H1 (cell line): ENCODE measurements around the gene NOC2L. TPM values are rescaled to one million over a fixed set of nuclear protein-coding genes. Genes with fewer than 3 reads are reported as not detected.

Source experiments
- CTCF ChIA-PET: fragments of 300-600 bp; sonication (Branson Sonifier 250); formaldehyde crosslinking; loops from one replicate; lab custom pipeline; 2021; ENCODE audit not compliant: partially characterized antibody; lab: Charles Lee
- POLR2A ChIA-PET: fragments of 300-600 bp; sonication (Branson Sonifier 250); formaldehyde crosslinking; loops from one replicate; lab custom pipeline; 2021; ENCODE audit warnings: inconsistent platforms; ENCODE audit not compliant: partially characterized antibody; lab: Charles Lee
- DNase-seq, 2 experiments: peaks; one replicate each; pipeline versions ENCODE4 v3.0.0 to v3.0.0-alpha.2; 2010 to 2022; ENCODE audit warnings: low spot score in 2 of 2, low read depth in 1 of 2, mixed read lengths in 1 of 2
- FAIRE-seq: peaks from 2 replicates; lab custom pipeline; 2011; peaks lifted over from hg19 to GRCh38; lab: Jason Lieb, UNC
- H2AFZ ChIP-seq: 2 replicates; pipeline ENCODE4 v1.8.1; 2012; ENCODE audit warnings: low read length, inconsistent platforms
- H2AK5ac ChIP-seq: 2 replicates; pipeline ENCODE4 v1.6.1; 2013; ENCODE audit warnings: low read depth, low read length
- H2BK120ac ChIP-seq: replicated peaks from 2 replicates; pipeline ENCODE3; 2013; ENCODE audit warnings: low read depth, low read length, inconsistent platforms
- H2BK12ac ChIP-seq: 2 replicates; pipeline ENCODE4 v1.6.1; 2013; ENCODE audit warnings: low read depth, low read length
- H2BK15ac ChIP-seq: 2 replicates; pipeline ENCODE4 v1.6.1; 2013; ENCODE audit warnings: low read length
- H2BK20ac ChIP-seq: 2 replicates; pipeline ENCODE4 v1.6.1; 2013; ENCODE audit warnings: low read length
- H2BK5ac ChIP-seq: 2 replicates; pipeline ENCODE4 v1.6.1; 2013; ENCODE audit warnings: low read depth, low read length
- H3K14ac ChIP-seq: 2 replicates; pipeline ENCODE4 v1.6.1; 2013; ENCODE audit warnings: inconsistent platforms; ENCODE audit not compliant: insufficient read length
- H3K18ac ChIP-seq: 2 replicates; pipeline ENCODE4 v1.6.1; 2013; ENCODE audit warnings: low read length; ENCODE audit errors: extremely low read depth
- H3K23ac ChIP-seq: 2 replicates; pipeline ENCODE4 v1.6.1; 2013; ENCODE audit warnings: inconsistent platforms; ENCODE audit not compliant: insufficient read length
- H3K23me2 ChIP-seq: 2 replicates; pipeline ENCODE4 v1.6.1; 2013; ENCODE audit warnings: low read depth, low read length
- H3K27ac ChIP-seq: 2 replicates; pipeline ENCODE4 v1.6.1; 2011; ENCODE audit warnings: low read depth, low read length, inconsistent platforms
- H3K27me3 ChIP-seq, 4 experiments: replicated peaks in 1 of 4; 1 replicate in 1 of 4; 2 replicates in 3 of 4; pipeline versions ENCODE4 v1.6.1 to v1.8.1; 2011 to 2013; ENCODE audit warnings: low read length in 3 of 4, mild to moderate bottlenecking in 3 of 4, inconsistent platforms in 2 of 4, mixed read lengths in 2 of 4, moderate library complexity in 1 of 4; ENCODE audit not compliant: control insufficient read depth in 3 of 4, insufficient read depth in 3 of 4; ENCODE audit errors: extremely low read depth in 1 of 4
- H3K36me3 ChIP-seq, 4 experiments: 2 replicates each; pipeline versions ENCODE4 v1.6.1 to v1.8.1; 2011 to 2013; ENCODE audit warnings: mild to moderate bottlenecking in 4 of 4, low read length in 3 of 4, moderate library complexity in 2 of 4, control low read depth in 1 of 4, inconsistent platforms in 1 of 4; ENCODE audit not compliant: insufficient read depth in 4 of 4, control insufficient read depth in 2 of 4
- H3K4ac ChIP-seq: replicated peaks from 2 replicates; pipeline ENCODE3; 2013; ENCODE audit warnings: low read length, low read depth, mixed read lengths, inconsistent platforms; ENCODE audit not compliant: insufficient read length
- H3K4me1 ChIP-seq, 4 experiments: replicated peaks in 1 of 4; 1 replicate in 1 of 4; 2 replicates in 3 of 4; pipeline versions ENCODE4 v1.6.1 to v1.8.1; 2011 to 2013; ENCODE audit warnings: low read length in 3 of 4, inconsistent platforms in 2 of 4, mixed read lengths in 1 of 4; ENCODE audit not compliant: insufficient read depth in 4 of 4, control insufficient read depth in 3 of 4
- H3K4me2 ChIP-seq, 2 experiments: 2 replicates each; pipeline versions ENCODE4 v1.6.1 to v1.8.1; 2011 to 2013; ENCODE audit warnings: low read depth in 2 of 2, low read length in 2 of 2, control low read depth in 1 of 2, inconsistent platforms in 1 of 2, mild to moderate bottlenecking in 1 of 2; ENCODE audit not compliant: insufficient read depth in 1 of 2
- H3K4me3 ChIP-seq, 4 experiments: fragments of 200-600, 300-600 bp in 1 of 4; sonication (generic), shearing (Covaris generic), sonication (Bioruptor Twin) in 1 of 4; 2 replicates each; pipeline versions ENCODE4 v1.5.1 to v1.8.1; 2011 to 2016; ENCODE audit warnings: low read length in 4 of 4, low read depth in 3 of 4, control low read depth in 2 of 4, inconsistent platforms in 2 of 4, mild to moderate bottlenecking in 2 of 4, mixed read lengths in 1 of 4, moderate library complexity in 1 of 4; ENCODE audit not compliant: insufficient read depth in 2 of 4; ENCODE audit errors: extremely low read depth in 1 of 4
- H3K56ac ChIP-seq: replicated peaks from 2 replicates; pipeline ENCODE3; 2013; ENCODE audit warnings: low read depth, mild to moderate bottlenecking, mixed read lengths, low read length, inconsistent platforms; ENCODE audit not compliant: insufficient read length
- H3K79me1 ChIP-seq: 2 replicates; pipeline ENCODE4 v1.6.1; 2013; ENCODE audit warnings: low read depth, low read length, control low read depth
- H3K79me2 ChIP-seq, 2 experiments: 2 replicates each; pipeline versions ENCODE4 v1.6.1 to v1.8.1; 2012 to 2013; ENCODE audit warnings: low read length in 2 of 2, mild to moderate bottlenecking in 2 of 2, inconsistent platforms in 1 of 2; ENCODE audit not compliant: insufficient read depth in 2 of 2, control insufficient read depth in 1 of 2
- H3K9ac ChIP-seq, 4 experiments: replicated peaks in 1 of 4; 1 replicate in 1 of 4; 2 replicates in 3 of 4; pipeline versions ENCODE4 v1.6.1 to v1.8.1; 2011 to 2013; ENCODE audit warnings: low read depth in 3 of 4, low read length in 3 of 4, control low read depth in 2 of 4, mild to moderate bottlenecking in 2 of 4, moderate library complexity in 2 of 4, inconsistent platforms in 1 of 4; ENCODE audit errors: extremely low read depth in 1 of 4
- H3K9me3 ChIP-seq, 2 experiments: 2 replicates each; pipeline versions ENCODE4 v1.6.1 to v1.8.1; 2012 to 2013; ENCODE audit warnings: mild to moderate bottlenecking in 2 of 2, moderate library complexity in 2 of 2, control low read depth in 1 of 2, inconsistent platforms in 1 of 2, low read depth in 1 of 2, low read length in 1 of 2, mixed read lengths in 1 of 2; ENCODE audit not compliant: insufficient read depth in 2 of 2
- H4K20me1 ChIP-seq, 2 experiments: replicated peaks in 1 of 2; 2 replicates each; pipeline versions ENCODE3 to v1.8.1; 2011 to 2013; ENCODE audit warnings: inconsistent platforms in 2 of 2, low read length in 2 of 2, mild to moderate bottlenecking in 1 of 2; ENCODE audit not compliant: insufficient read depth in 2 of 2, control insufficient read depth in 1 of 2
- H4K5ac ChIP-seq: 2 replicates; pipeline ENCODE4 v1.6.1; 2013; ENCODE audit warnings: low read length, low read depth, mixed read lengths, inconsistent platforms; ENCODE audit not compliant: insufficient read length
- H4K8ac ChIP-seq: 2 replicates; pipeline ENCODE4 v1.8.0; 2013; ENCODE audit warnings: mild to moderate bottlenecking, moderate library complexity, low read length, inconsistent platforms; ENCODE audit not compliant: insufficient read depth; ENCODE audit errors: extremely low read depth
- H4K91ac ChIP-seq: replicated peaks from 2 replicates; pipeline ENCODE3; 2013; ENCODE audit warnings: low read length, mixed read lengths, inconsistent platforms; ENCODE audit not compliant: insufficient read length
- CEBPB ChIP-seq: IDR thresholded peaks from 2 replicates; pipeline ENCODE4 v1.6.1; 2012; ENCODE audit warnings: low read depth, low read length
- CHD2 ChIP-seq: IDR thresholded peaks from 2 replicates; pipeline ENCODE4 v1.6.1; 2012; ENCODE audit warnings: low read length, improper control_type of control experiment
- CTBP2 ChIP-seq: IDR thresholded peaks from 2 replicates; pipeline ENCODE4 v1.7.0; 2011; ENCODE audit warnings: borderline replicate concordance, mild to moderate bottlenecking, moderate library complexity, mixed read lengths, low read length; ENCODE audit not compliant: insufficient read depth, insufficient read length
- EGR1 ChIP-seq: IDR thresholded peaks from 2 replicates; pipeline ENCODE4 v1.6.1; 2011; ENCODE audit warnings: low read depth, low read length, borderline replicate concordance
- EZH2 ChIP-seq: fragments of 200-600 bp; sonication (generic); IDR thresholded peaks from 2 replicates; pipeline ENCODE4 v1.7.1; 2012; ENCODE audit warnings: low read depth, mild to moderate bottlenecking, moderate library complexity, low read length, inconsistent platforms; ENCODE audit not compliant: severe bottlenecking
- MAFK ChIP-seq: IDR thresholded peaks from 2 replicates; pipeline ENCODE4 v1.6.1; 2012; ENCODE audit warnings: low read depth, mild to moderate bottlenecking, improper control_type of control experiment, low read length
- POLR2A ChIP-seq, 2 experiments: IDR thresholded peaks; 1 replicate in 1 of 2; 2 replicates in 1 of 2; pipeline ENCODE4 v1.6.1; 2011; ENCODE audit warnings: low read depth in 2 of 2, low read length in 2 of 2, mild to moderate bottlenecking in 2 of 2; ENCODE audit errors: control extremely low read depth in 1 of 2
- POU5F1 ChIP-seq: IDR thresholded peaks from 2 replicates; pipeline ENCODE4 v1.6.1; 2011; ENCODE audit warnings: low read depth, mild to moderate bottlenecking, low read length, moderate library complexity
- RFX5 ChIP-seq: IDR thresholded peaks from 2 replicates; pipeline ENCODE4 v1.6.1; 2011; ENCODE audit warnings: low read depth, low read length, improper control_type of control experiment, borderline replicate concordance
- SIX5 ChIP-seq: IDR thresholded peaks from 2 replicates; pipeline ENCODE4 v1.6.1; 2011; ENCODE audit warnings: mild to moderate bottlenecking, low read depth, low read length
- TCF12 ChIP-seq: IDR thresholded peaks from 2 replicates; pipeline ENCODE4 v1.6.1; 2011; ENCODE audit warnings: low read depth, mild to moderate bottlenecking, low read length
- TEAD4 ChIP-seq: IDR thresholded peaks from 2 replicates; pipeline ENCODE4 v1.6.1; 2012; ENCODE audit warnings: low read depth, low read length, inconsistent platforms, mixed read lengths
- WGBS, 2 experiments: shearing (Covaris generic) in 1 of 2; methylation state at CpG; one replicate each; pipeline versions ENCODE4 v1.1.6 to v1.1.7; 2013 to 2015; ENCODE audit warnings: low lambda C conversion rate in 2 of 2, mixed read lengths in 2 of 2, inconsistent platforms in 1 of 2, low coverage in 1 of 2, missing lambda C conversion rate in 1 of 2; ENCODE audit not compliant: insufficient replicate concordance in 2 of 2, insufficient coverage in 1 of 2, insufficient read length in 1 of 2; ENCODE audit errors: extremely low coverage in 1 of 2, missing lambda C conversion rate in 1 of 2; 5-methylcytosine and 5-hydroxymethylcytosine counted together
- polyA plus RNA-seq, 7 experiments: library from polyadenylated mRNA; depleted of rRNA in 3 of 7; stranded (reverse) in 5 of 7; unstranded in 2 of 7; fragments of >200 nt in 5 of 7; fragments of 200-250 nt in 2 of 7; gene quantifications; 1 replicate in 5 of 7; 2 replicates in 1 of 7; 4 replicates in 1 of 7; pipeline versions ENCODE4 v1.2.1 to v1.2.3, GENCODE V29; 2011 to 2013; ENCODE audit warnings: missing spikeins in 2 of 7, mixed read lengths in 2 of 7
- total RNA-seq: library from RNA; stranded (reverse); fragmentation: NEBNext Ultra II Directional; extraction: Animal tissue kit (Norgen Biotek cat#: 25700); gene quantifications from 2 replicates; pipeline ENCODE4 v1.2.1, GENCODE V29; 2021
- TF ChIP-seq, protein P1 (sequence below): IDR thresholded peaks from 2 replicates; pipeline ENCODE4 v1.6.1; 2011; ENCODE audit warnings: low read length, improper control_type of control experiment

Gene NOC2L
- total and polyA plus RNA-seq, 2 of the 8 experiments (the other 6 are each of a cell fraction or from before 2014, with no cell fraction given), result 74.7 to 130 TPM

GRCh38 chr1:965526-966134 is 6.6 kb upstream of the NOC2L start:
- no peak overlapping the region for H2AFZ ChIP-seq
- TF ChIP-seq TCF12, result no peak
- no peak for TF ChIP-seq CTBP2
- no peak for TF ChIP-seq SIX5
- TF ChIP-seq POLR2A (IDR thresholded peaks at IDR 0.05; ENCODE audit: control extremely low read depth in 1 of 2, low read depth in 2 of 2, low read length in 2 of 2), result no peak
- no peak for TF ChIP-seq EZH2
- TF ChIP-seq CHD2, result no peak
- no peak for TF ChIP-seq RFX5
- no peak for TF ChIP-seq CEBPB
- TF ChIP-seq POU5F1, result no peak
- TF ChIP-seq EGR1, result no peak
- TF ChIP-seq TEAD4, result no peak
- TF ChIP-seq, protein P1, sequence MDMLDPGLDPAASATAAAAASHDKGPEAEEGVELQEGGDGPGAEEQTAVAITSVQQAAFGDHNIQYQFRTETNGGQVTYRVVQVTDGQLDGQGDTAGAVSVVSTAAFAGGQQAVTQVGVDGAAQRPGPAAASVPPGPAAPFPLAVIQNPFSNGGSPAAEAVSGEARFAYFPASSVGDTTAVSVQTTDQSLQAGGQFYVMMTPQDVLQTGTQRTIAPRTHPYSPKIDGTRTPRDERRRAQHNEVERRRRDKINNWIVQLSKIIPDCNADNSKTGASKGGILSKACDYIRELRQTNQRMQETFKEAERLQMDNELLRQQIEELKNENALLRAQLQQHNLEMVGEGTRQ, result no peak
- no peak for TF ChIP-seq MAFK

More at GRCh38 chr1:965526-966134, 6.6 kb upstream of the NOC2L start:
- Histone ChIP-seq H3K18ac (no peak overlapping the region), H3K36me3 (peaks cover 0 to 19% (median 10%) of the 10 kb centered on the region in 4 experiments; a peak in 7 of 8 replicates), H3K9me3 (no peaks in the 10 kb centered on the region), H3K27ac (no peak overlapping the region), H3K27me3 (peaks cover 11 to 61% (median 54%) of the 10 kb centered on the region in 4 experiments), H4K91ac (no peak overlapping the region), H2AK5ac (no peak overlapping the region), H3K79me1 (no peaks in the 10 kb centered on the region; the same call in 1 of the 2 replicates), H2BK12ac (no peak overlapping the region), H3K14ac (no peak overlapping the region), H2BK5ac (no peak overlapping the region), H3K4me3 (no peak overlapping the region), H2BK20ac (no peak overlapping the region), H3K79me2 (peaks cover 0 to 3% of the 10 kb centered on the region in 2 experiments; a peak in 1 of 4 replicates), H3K23ac (no peak overlapping the region), H2BK15ac (no peak overlapping the region), H4K20me1 (peaks cover 0 to 36% of the 10 kb centered on the region in 2 experiments), H3K4me2 (peak overlapping the region; percentile 83 to 99; a peak in 1 of 4 replicates), H3K4ac (no peak overlapping the region), H4K5ac (no peak overlapping the region), H4K8ac (no peak overlapping the region), H3K23me2 (peaks cover 13% of the 10 kb centered on the region; the same call in 1 of the 2 replicates), H3K4me1 (peaks cover 0 to 13% (median 9%) of the 10 kb centered on the region in 4 experiments; a peak in 5 of 7 replicates), H3K9ac (no peak overlapping the region), H3K56ac (no peak overlapping the region), H2BK120ac (no peak overlapping the region)
- DNase-seq (no peak), FAIRE-seq (no peak)
- ChIA-PET CTCF (interaction anchor here (2.8 kb wide), 1 partner anchor 18 kb away, joined by 9 read pairs; no protein-coding TSS in a partner anchor), POLR2A (interaction anchor here (0.7 kb wide), 1 partner anchor 23 kb away, joined by 5 read pairs; no protein-coding TSS in a partner anchor)
- 91% methylated on average over 23 of the region's 26 CpGs; no CpG with 5 or more reads in 1 of the 2 experiments for WGBS, 2 experiments
